ENCODE data around the gene SNRNP48.
A peak's percentile ranks its signal among the peaks of the same experiment; 100 is the strongest.

The SNRNP48 gene

DNA sequence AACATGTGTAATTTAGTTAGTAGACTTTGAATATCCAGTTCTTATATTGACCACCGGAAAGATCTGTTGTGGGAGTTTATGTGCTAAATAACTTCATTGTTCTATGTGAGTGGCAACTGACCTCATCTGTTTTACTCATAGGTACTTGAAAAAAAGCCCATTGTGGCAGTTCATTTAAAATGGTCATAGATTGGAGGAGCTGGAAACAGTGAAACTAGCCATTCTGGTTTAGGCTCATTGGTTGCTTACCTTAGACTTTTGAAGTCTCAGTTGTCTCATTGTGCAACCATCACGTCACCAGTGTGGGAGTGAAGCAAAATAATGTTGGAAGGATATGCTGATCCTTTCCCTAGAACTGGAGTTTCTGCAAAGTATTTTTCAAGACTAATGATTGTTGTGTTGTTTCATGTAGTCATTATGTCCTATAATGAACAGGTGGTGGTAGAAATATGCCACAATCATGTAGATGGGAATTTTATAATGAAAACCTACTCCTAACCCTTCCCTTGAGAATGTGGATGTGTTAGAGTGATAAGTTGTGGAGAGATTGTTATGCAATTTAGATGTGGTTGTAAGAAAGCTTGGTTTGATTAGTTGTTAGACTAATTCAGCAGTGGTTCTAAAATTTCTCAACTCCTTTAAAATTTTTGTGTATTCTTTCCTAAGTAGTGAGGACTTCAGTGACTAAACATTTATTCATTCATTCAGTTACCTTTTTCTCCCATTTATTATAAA, 30.2 kb upstream of the SNRNP48 start:
- DNase-seq: no peak

DNA sequence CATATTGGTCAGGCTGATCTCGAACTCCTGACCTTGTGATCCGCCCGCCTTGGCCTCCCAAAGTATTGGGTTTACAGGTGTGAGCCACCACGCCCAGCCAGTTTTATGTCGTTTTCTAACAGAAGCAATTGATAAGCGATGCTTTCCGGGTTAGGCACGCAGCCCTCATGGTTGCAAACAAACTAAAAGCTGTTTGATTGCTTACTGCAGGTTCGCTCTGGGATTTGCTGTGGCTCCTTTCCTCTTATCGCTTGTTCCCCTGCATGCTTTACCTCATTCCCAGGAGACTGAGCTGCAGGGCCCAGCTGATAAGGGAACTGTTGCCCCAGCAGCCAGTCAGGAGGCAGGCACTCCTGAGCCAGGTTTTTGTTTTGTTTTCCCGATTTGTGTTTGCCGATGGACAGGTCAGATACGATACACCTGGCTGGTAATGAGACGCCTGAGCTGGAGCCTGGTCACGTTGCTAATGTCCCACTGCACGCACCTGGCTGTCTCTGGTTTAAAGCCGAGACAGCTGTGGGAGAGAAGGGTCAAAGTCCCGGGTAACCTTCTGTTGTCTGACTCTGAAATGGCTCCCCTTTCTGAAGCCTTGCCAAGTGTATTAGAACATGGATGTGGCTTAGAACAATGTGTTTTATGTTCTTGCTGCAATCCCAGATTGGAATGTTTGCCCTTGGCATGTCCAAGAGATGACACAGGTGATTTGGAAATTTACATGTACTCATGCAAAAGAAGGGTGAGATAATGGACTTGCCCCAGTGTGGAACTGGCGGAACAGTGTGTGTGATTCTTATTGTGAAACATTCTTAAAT, 28.6 kb upstream of the SNRNP48 start:
- DNase-seq: peak; percentile 99

DNA sequence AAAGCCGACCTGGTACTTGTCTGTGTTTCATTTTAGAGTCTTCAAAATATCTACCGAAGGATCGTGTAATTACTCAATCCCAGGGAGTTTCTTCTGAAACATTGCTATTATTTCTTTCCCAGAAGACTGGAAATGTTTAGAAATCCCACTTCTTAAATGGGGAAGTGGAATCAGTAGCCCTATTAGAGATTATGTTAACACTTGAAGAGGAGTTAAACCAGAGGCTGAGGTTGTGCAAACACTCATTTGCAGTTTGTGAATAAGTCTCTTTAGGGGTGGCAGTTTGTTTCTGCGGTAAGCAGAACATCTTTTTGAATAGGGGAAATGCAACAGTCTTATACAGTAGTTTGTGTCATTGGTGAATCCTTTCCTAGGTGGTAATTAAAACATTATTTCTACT, 27.2 kb upstream of the SNRNP48 start:
- DNase-seq: no peak

DNA sequence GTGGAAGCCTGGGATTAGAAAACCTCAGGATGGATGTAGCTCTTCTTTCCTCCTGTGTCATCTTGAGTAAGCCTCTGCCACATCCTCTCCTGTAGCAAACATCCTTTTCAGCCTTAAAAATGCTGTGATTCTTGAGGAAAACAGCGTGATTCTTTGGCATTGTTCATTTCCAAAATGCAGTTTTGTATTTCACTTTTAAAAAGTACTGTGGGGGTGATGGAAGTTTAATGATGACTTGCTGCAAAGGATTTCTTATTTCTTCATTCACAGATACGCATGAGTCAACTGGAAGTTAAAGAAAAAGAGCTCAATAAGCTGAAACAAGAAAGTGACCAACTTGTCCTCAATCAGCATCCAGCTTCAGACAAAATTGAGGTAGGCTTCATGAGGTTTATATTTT, 23.9 kb upstream of the SNRNP48 start:
- DNase-seq: no peak

DNA sequence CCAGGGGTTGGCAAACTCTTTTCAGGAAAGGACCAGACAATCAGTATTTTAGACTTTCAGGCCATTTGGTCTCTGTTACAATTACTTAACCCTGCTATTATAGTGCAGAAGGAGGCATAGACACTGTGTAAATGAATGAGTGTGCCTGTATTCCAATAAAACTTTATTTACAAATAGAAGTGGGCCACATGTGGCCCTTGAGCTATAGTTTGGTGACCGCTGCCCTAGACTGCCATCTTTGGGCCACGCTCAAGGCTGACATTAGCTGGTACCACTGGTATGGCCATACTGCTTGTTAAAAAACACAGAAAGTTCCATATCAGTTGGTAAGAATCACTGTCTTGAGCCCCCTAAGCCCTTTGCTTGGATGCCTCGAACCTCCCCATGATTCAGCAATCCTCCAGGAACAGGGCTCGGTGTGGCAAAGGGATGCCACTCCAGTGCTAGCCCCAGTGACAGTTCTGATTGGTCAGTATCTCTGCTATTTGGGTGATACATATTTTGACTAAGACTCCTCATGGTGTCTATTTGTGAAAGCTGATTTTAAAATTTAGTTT, 23.3 kb upstream of the SNRNP48 start:
- peak; percentile 20 for DNase-seq

DNA sequence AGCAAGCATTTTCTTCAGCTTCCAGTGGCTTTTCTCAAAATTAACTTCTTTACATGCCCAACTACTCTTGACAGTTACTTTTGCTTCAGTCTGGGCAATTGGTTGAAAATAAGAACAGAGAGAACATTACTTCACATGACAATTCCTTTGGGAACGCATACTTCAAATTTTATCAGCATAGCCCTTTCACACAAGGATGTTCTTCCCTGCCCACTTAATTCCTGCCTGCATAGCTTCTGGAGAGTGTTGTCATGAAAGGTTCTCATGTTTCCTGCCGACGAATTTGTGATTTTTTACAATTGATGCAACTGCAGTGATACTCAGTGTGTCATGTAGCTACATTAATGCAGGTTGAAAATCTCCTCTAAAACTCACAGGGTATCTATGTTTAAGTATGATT, 22.0 kb upstream of the SNRNP48 start:
- no peak for DNase-seq

DNA sequence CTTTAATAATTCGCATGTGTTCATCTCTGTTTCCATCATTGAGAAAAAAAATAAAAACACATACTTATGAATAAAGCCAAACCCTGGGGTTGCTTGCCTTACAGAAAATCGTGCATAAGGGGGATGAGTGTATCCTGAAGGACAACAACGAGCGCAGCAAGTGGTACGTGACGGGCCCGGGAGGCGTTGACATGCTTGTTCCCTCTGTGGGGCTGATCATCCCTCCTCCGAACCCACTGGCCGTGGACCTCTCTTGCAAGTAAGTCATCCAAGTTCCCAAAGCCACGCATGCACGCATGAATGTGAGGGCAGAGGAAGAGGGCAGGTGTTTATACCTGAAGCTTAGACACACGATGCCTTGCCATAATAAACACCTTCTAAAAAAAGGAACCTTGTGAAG, 20.9 kb upstream of the SNRNP48 start:
- DNase-seq: no peak

DNA sequence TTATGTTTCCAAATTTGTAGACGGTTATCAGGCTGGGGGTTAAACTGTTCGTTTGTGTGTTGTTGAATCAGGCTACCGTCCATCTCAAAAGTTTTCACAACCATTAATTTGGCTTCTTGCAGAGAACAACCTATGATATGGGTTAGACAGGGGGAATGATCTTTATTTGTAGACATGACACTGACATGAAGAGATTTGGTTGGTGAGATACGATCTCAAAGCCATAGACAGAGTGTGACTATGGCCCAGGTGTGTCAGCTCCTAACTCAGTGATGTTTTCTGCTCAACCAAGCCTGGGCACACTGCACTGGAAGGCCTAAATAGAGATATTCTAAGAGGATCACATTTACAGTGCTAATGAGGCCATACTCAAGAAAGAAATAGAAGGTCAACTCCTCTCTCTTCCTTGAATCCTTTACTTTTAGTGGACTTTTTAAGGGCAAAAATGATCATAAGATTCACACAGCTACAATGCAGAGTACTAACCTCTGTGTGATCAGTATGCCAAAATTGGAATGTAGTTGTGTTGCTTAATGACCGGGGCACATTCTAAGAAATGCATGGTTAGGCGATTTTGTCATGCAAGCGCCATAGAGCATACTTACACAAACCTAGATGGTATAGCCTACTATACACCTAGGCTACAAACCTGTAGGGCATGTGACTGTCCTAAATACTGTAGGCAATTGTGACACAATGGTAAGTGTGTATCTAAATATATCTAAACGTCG, 17.6 kb upstream of the SNRNP48 start:
- DNase-seq: no peak

DNA sequence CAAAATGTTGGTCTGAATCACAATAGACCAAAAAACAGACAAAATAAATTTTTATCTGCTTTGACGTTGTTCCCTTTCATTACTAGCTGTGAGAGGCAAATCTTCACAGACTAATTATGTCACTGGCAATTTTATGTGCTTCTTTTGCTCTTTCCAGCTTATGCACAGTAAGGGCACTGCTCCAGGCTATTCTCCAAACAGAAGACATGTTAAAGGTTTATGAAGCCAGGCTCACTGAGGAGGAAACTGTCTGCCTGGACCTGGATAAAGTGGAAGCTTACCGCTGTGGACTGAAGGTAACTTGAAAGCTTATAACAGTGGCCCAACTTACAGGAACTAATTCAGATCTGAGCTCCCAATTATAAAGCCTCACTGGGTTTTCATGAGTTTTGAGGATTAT, 15.5 kb upstream of the SNRNP48 start:
- peak; percentile 30 for DNase-seq

DNA sequence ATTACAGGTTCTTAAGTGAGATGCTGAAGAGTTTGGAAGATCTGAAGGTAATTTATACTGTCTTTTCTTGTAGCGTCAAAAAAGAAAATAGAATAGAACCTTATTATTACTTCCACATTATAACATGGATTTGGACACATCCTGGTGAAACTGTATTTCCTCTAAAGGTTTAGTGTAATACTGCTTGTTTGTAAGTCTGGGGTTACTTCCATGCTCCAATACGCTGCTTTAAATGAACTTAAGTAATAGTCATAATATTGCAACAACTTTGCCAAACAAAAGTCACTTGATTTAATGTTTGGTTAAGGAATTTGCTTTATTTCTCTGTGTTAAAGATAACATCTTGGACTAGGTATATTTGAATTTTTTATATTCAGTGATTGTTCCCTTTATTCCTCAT, 11.5 kb upstream of the SNRNP48 start:
- DNase-seq: no peak

DNA sequence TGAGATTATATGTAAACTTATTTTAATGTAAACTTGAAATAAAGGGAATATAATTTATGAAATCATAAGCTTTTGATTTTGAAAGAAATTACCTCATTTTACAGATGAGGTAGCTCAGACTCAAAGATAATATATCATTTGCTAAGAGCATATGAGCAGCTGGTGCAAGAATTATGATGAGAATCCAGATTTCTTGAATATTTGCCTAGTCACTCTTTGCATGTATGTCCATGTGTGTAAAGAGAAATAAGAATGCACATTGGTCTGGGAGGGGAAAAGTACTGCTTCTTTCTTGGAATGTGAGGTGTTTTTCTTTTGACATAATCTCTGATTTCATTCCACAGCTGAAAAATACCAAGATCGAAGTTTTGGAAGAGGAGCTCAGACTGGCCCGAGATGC, 11.1 kb upstream of the SNRNP48 start:
- no peak for DNase-seq

DNA sequence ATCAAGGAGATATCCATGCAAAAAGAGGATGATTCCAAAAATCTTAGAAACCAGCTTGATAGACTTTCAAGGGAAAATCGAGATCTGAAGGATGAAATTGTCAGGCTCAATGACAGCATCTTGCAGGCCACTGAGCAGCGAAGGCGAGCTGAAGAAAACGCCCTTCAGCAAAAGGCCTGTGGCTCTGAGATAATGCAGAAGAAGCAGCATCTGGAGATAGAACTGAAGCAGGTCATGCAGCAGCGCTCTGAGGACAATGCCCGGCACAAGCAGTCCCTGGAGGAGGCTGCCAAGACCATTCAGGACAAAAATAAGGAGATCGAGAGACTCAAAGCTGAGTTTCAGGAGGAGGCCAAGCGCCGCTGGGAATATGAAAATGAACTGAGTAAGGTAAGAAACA, 10.1 kb upstream of the SNRNP48 start:
- DNase-seq: no peak

DNA sequence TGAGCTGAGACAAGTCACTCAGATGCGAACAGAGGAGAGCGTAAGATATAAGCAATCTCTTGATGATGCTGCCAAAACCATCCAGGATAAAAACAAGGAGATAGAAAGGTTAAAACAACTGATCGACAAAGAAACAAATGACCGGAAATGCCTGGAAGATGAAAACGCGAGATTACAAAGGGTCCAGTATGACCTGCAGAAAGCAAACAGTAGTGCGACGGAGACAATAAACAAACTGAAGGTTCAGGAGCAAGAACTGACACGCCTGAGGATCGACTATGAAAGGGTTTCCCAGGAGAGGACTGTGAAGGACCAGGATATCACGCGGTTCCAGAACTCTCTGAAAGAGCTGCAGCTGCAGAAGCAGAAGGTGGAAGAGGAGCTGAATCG, 9.5 kb upstream of the SNRNP48 start:
- DNase-seq: no peak

DNA sequence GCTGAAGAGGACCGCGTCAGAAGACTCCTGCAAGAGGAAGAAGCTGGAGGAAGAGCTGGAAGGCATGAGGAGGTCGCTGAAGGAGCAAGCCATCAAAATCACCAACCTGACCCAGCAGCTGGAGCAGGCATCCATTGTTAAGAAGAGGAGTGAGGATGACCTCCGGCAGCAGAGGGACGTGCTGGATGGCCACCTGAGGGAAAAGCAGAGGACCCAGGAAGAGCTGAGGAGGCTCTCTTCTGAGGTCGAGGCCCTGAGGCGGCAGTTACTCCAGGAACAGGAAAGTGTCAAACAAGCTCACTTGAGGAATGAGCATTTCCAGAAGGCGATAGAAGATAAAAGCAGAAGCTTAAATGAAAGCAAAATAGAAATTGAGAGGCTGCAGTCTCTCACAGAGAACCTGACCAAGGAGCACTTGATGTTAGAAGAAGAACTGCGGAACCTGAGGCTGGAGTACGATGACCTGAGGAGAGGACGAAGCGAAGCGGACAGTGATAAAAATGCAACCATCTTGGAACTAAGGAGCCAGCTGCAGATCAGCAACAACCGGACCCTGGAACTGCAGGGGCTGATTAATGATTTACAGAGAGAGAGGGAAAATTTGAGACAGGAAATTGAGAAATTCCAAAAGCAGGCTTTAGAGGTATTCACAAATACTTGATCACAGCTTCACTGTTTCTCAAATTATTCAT, 8.9 kb upstream of the SNRNP48 start:
- no peak for DNase-seq

DNA sequence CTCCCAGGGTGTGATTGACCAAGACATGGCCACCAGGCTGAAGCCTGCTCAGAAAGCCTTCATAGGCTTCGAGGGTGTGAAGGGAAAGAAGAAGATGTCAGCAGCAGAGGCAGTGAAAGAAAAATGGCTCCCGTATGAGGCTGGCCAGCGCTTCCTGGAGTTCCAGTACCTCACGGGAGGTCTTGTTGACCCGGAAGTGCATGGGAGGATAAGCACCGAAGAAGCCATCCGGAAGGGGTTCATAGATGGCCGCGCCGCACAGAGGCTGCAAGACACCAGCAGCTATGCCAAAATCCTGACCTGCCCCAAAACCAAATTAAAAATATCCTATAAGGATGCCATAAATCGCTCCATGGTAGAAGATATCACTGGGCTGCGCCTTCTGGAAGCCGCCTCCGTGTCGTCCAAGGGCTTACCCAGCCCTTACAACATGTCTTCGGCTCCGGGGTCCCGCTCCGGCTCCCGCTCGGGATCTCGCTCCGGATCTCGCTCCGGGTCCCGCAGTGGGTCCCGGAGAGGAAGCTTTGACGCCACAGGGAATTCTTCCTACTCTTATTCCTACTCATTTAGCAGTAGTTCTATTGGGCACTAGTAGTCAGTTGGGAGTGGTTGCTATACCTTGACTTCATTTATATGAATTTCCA, 4.6 kb upstream of the SNRNP48 start:
- no peak for DNase-seq

DNA sequence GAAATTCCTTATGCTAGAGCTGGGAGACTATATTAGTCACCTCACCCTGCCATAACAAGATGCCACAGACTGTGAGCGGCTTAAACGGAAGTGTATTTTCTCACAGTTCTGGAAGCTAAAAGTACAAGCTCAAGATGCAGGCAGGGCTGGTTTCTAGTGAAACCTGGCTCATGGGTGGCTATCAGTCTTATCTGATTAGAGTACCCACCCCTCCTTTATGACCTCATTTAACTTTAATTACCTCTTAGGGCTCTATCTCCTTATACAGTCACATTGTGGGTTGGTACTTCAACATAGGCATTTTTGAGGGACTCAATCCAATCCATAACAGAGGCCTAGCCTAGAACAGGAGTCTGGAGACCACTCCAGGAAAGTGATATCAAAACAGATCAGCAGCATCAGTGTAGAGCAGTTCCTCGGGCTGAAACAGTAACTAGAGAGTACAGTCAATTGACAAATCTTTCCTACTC, 2.3 kb upstream of the SNRNP48 start:
- DNase-seq: peak; percentile 43

DNA sequence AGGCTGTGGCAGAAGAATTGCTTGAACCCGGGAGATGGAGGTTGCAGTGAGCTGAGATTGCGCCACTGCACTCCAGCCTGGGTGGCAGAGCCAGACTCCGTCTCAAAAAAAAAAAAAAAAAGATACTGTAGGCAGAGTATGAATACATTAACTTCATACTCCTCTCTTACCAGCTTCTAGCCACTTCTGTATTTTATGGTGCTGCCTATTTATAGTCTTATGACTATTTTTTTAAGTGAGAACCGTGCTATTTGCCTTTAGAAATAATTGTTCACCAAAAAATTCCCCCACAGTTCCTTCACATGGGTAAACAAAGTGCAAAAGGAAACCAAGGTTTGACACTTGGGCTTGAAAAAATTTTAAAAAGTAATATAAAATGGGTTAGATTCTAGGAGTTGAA, 1.5 kb upstream of the SNRNP48 start:
- DNase-seq: no peak

DNA sequence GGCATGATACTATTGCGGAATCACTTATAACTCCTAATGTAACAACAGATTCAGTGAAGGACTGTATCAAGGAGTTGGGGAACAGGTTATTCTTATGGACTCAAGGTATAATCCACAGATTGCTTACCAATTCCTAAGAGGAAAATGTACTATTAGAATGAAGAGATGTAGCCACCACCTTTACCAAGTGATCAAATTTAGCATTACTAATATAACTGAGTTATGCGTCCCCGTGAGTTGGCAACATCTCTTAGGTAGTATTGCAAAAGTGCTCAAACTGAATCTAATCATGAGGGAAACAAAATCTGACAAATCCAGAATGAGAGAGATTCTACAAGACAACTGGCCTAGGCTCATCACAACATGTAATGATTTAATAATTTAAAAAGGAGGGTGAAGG, 777 bp upstream of the SNRNP48 start:
- DNase-seq: no peak

DNA sequence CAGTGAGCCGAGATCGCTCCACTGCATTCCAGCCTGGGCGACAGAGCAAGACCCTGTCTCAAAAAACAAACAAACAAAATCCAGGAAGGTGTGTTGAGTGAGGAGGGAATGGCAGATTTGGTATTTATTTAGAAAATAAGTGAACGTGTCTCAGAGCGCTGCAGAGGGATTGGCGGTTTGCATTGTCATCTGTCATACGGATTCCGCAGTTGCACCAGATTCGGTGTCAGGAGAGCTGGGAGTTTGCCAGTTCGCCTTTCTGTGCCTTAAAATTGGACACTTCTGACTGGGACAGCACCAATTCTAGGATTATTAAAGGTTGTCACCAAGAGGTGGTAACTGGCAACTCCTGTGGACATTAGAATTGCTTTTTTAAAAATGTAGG, 912 bp downstream of the SNRNP48 start:
- peak; percentile 44 for DNase-seq

DNA sequence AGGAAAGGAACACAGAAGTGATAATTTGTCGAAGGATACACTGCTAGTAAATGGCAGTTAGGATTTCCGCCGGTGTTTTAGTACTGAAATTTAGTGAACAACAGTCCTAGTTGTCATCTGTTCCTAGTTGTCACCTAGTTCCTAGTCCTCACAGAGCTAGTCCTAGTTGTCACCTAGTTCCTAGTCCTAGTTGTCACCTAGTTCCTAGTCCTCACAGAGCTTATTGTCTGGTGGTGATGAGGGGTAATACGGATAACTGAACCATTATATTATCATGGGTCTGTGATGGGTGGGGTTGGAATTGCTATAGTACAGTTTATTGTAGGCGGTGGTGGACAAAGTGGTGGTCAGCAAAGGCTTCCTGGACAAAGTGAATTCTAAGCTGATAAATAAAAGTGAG, 1.8 kb downstream of the SNRNP48 start:
- no peak for DNase-seq

DNA sequence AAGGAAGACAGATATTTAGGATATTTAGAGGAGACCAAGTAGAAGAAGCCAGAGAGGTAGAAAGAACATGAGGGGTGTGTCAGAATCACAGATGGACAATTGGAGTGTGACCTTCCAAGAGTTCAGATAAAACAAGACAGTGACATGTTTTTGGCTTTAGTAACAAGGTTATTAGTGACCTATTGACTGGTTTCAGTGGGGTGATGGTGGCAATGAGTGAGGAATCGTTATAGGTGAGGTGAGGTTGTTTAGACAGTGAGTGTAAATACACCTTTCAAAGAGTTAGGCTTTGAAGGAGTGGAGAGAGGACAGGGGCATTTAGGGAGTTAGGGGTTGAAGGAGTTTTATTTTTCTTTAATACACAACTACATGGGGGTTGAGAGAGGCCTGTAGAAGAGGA, 3.2 kb downstream of the SNRNP48 start:
- no peak for DNase-seq

DNA sequence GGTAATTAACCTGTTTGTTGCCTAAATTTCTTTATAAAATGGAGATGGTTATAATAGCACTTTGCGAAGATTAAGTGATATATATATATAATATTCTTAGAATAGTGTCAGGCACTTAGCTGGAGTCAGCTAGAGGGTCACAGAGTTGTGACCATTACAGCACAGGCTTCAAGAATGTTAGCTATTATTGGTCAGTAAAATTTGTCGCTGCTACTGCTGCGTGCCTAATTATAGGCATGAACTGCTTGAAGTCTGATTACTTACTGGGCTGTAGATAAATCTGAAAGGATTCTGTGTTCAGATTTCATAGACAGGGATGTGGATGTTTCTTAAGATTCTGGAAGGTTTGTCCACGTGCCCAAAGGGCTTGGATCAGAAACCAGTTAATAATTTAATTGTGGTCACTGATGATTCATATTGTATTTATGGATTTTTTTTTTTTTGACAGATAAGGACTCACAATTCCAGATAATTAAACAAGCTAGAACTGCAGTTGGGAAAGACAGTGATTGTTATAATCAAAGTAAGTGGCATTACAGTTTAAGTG, 4.7 kb downstream of the SNRNP48 start:
- no peak for DNase-seq

Data from NCI-H69 (cell line).